ENCODE results near the gene XCR1. TPM values are rescaled to one million over a fixed set of nuclear protein-coding genes. Genes with fewer than 3 reads are reported as not detected.
"Not testable (repeated sequence)": the region's sequence is repeated elsewhere in the genome, so short reads cannot be mapped to it uniquely, and the experiment has no call there.

XCR1 gene
- polyA plus RNA-seq, 1 experiment = not detected

DNA sequence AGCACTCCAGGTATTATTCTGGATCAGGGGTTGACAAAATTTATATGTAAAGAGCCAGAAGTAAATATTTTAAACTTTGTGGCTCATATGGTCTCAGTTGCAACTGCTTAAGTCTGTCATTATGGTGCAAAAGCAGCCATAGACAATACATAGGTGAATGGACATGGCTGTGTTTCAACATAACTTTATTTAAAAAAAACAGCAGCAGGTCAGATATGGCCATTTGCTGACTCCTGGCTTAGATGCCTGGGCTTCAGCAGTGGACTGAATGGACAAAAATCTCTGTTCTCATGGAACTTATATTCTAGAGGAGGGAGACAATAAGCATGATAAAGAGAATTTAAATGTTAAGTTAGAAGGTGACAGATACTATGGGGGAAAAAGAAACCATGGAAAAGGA lies 20.0 kb downstream of the XCR1 start:
- ChIA-PET POLR2A (no interaction called here), CTCF (no interaction called here)
- TF ChIP-seq, protein P1, sequence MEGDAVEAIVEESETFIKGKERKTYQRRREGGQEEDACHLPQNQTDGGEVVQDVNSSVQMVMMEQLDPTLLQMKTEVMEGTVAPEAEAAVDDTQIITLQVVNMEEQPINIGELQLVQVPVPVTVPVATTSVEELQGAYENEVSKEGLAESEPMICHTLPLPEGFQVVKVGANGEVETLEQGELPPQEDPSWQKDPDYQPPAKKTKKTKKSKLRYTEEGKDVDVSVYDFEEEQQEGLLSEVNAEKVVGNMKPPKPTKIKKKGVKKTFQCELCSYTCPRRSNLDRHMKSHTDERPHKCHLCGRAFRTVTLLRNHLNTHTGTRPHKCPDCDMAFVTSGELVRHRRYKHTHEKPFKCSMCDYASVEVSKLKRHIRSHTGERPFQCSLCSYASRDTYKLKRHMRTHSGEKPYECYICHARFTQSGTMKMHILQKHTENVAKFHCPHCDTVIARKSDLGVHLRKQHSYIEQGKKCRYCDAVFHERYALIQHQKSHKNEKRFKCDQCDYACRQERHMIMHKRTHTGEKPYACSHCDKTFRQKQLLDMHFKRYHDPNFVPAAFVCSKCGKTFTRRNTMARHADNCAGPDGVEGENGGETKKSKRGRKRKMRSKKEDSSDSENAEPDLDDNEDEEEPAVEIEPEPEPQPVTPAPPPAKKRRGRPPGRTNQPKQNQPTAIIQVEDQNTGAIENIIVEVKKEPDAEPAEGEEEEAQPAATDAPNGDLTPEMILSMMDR (IDR thresholded peaks at IDR 0.05; ENCODE audit: insufficient read depth, low read depth, low read length) = no peak
- Histone ChIP-seq H3K27me3 (ENCODE audit: control insufficient read depth, insufficient read depth, low read length) (peaks cover 2% of the 10 kb centered on the region; the same call in 1 of the 2 replicates), H3K4me3 (ENCODE audit: low read depth, low read length) (no peak overlapping the region), H3K36me3 (ENCODE audit: control insufficient read depth, insufficient read depth, low read length) (no peaks in the 10 kb centered on the region)
- no peak for DNase-seq (ENCODE audit: low read depth)

DNA sequence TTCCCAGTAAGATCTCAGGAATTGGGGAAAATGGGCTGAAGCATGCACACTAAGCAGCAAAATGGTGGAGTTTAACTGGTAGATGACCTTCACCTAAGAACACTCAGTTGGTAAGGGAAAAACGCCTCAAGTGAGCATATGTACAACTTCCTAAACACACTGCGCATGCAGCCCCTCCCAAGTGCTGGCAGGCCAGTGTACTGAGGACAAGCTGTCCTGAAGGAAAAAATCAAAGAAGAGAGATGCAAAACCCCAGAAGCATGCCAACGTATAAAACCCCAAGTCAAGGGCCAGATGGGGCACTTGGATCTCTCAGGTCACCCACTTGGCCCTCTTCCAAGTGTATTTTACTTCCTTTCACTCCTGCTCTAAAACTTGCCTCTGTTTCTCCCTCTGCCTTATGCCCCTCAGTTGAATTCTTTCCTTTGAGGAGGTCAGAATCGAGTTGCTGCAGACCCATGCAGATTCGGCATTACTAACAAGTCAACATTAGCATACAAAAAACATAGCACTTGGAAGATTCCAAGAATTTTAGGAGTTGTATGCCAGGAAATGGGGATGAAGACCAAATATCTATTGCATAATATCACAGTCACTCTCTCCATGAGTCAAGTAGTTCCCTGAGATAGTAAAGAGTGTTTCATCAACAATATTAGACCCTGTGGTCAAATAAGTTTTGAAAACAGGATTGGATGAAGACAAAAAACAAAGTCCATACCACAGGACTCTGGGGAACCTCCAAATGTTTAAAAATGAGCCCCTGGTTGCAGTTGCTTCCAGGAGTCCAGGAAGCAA lies 20.8 kb downstream of the XCR1 start:
- DNase-seq (ENCODE audit: low read depth) = peak; percentile 70

GRCh38 chr3:46003706-46004105 lies 23.6 kb downstream of the XCR1 start:
- H3K4me3 ChIP-seq (ENCODE audit: low read depth, low read length); H3K36me3 ChIP-seq (ENCODE audit: control insufficient read depth, insufficient read depth, low read length); H3K27me3 ChIP-seq (ENCODE audit: control insufficient read depth, insufficient read depth, low read length); DNase-seq (ENCODE audit: low read depth); CTCF ChIA-PET; POLR2A ChIA-PET: not testable (repeated sequence)

More for the DNA sequence above, 20.8 kb downstream of the XCR1 start:
- TF ChIP-seq, protein P1 (IDR thresholded peaks at IDR 0.05; ENCODE audit: insufficient read depth, low read depth, low read length) = no peak
- ChIA-PET POLR2A (no interaction called here), CTCF (interaction anchor here (1.2 to 1.5 kb wide), 2 partner anchors 11 to 39 kb away, joined by 4 to 8 read pairs; partner anchors contain the start of gene FYCO1)
- H3K27me3 ChIP-seq (ENCODE audit: control insufficient read depth, insufficient read depth, low read length) = peaks cover 2% of the 10 kb centered on the region; the same call in 1 of the 2 replicates
- H3K36me3 ChIP-seq (ENCODE audit: control insufficient read depth, insufficient read depth, low read length) = no peaks in the 10 kb centered on the region
- no peak overlapping the region for H3K4me3 ChIP-seq (ENCODE audit: low read depth, low read length)

GRCh38 chr3:46001178-46001577 lies 26.1 kb downstream of the XCR1 start:
- ChIA-PET POLR2A (no interaction called here), CTCF (no interaction called here)
- Histone ChIP-seq H3K36me3 (ENCODE audit: control insufficient read depth, insufficient read depth, low read length) (no peaks in the 10 kb centered on the region), H3K4me3 (ENCODE audit: low read depth, low read length) (no peak overlapping the region), H3K27me3 (ENCODE audit: control insufficient read depth, insufficient read depth, low read length) (peaks cover 1% of the 10 kb centered on the region)
- TF ChIP-seq, protein P1 (IDR thresholded peaks at IDR 0.05; ENCODE audit: insufficient read depth, low read depth, low read length) = no peak
- no peak for DNase-seq (ENCODE audit: low read depth)

- peaks cover 1% of the 10 kb centered on the region for H3K27me3 ChIP-seq (ENCODE audit: control insufficient read depth, insufficient read depth, low read length)
- ChIA-PET POLR2A (no interaction called here), CTCF (interaction anchor here (1.1 kb wide), 1 partner anchor 81 kb away, joined by 3 read pairs; no protein-coding TSS in a partner anchor)
- no peak for DNase-seq (ENCODE audit: low read depth)
- H3K4me3 ChIP-seq (ENCODE audit: low read depth, low read length) = no peak overlapping the region
- TF ChIP-seq, protein P1 (IDR thresholded peaks at IDR 0.05; ENCODE audit: insufficient read depth, low read depth, low read length) = no peak
- H3K36me3 ChIP-seq (ENCODE audit: control insufficient read depth, insufficient read depth, low read length) = no peaks in the 10 kb centered on the region
Observed at GRCh38 chr3:45997942-45998341, 29.3 kb downstream of the XCR1 start.

DNA sequence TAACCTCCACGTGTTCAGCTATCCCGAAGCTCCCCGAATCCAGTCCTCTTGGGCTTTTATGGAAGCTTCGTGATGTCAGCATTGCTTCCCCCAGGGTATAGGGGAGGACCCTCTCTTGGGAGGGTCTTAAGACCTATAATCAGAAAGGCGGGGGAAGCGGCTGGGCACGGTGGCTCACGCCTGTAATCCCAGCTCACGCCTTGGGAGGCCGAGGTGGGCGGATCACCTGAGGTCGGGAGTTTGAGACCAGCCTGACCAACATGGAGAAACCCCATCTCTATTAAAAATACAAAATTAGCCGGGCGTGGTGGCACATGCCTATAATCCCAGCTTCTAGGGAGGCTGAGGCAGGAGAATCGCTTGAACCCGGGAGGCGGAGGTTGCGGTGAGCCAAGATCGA lies 29.8 kb downstream of the XCR1 start:
- H3K36me3 ChIP-seq (ENCODE audit: control insufficient read depth, insufficient read depth, low read length); H3K27me3 ChIP-seq (ENCODE audit: control insufficient read depth, insufficient read depth, low read length); DNase-seq (ENCODE audit: low read depth); H3K4me3 ChIP-seq (ENCODE audit: low read depth, low read length); POLR2A ChIA-PET: not testable (repeated sequence)
- CTCF ChIA-PET = interaction anchor here (1.1 to 1.2 kb wide), 2 partner anchors 59 to 81 kb away, joined by 3 read pairs; no protein-coding TSS in a partner anchor

Measured in BJ (cell line).